HG03378 (cell line): Measurements from ENCODE around the gene C6orf89.
A peak's percentile ranks its signal among the peaks of the same experiment; 100 is the strongest.
"Not testable (repeated sequence)": the region's sequence is repeated elsewhere in the genome, so short reads cannot be mapped to it uniquely, and the experiment has no call there.

Experiments used
- ATAC-seq: cut with Tn5 transposase; IDR thresholded peaks from one replicate; pipeline ENCODE4 v1.9.1; 2021; ENCODE audit warnings: mild to moderate bottlenecking, moderate library complexity; ENCODE audit not compliant: unreplicated experiment

C6orf89 gene

GRCh38 chr6:36886950-36887618 is 1.3 kb downstream of the C6orf89 start:
- ATAC-seq, result no peak

GRCh38 chr6:36888115-36888643 is 2.4 kb downstream of the C6orf89 start:
- ATAC-seq, result no peak

GRCh38 chr6:36888654-36889481 is 3.1 kb downstream of the C6orf89 start:
- ATAC-seq, result no peak

DNA sequence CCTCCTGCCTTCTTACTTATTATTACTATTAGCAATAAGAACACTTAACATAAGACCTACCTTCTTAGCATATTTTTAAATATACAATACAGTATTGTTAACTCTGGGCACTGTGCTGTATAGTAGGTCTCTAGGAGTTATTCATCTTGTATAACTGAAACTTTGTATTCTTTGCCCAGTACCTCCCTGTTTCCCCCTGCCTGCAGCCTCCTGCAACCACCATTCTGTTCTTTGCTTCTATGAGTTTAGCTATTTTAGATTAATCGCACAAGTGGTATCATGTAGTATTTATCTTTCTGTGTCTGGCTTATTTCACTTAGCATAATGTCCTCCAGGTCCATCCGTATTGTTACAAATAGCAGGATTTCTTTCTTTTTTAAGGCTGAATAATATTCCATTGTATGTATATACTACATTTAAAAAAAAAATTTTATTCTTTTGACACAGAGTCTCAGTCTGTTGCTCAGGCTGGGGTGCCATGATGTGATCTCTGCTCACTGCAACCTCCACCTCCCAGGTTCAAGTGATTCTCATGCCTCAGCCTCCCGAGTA is 4.4 kb downstream of the C6orf89 start:
- ATAC-seq, result no peak

- not testable (repeated sequence) for ATAC-seq
Measured at GRCh38 chr6:36891153-36891552, 5.4 kb downstream of the C6orf89 start.

DNA sequence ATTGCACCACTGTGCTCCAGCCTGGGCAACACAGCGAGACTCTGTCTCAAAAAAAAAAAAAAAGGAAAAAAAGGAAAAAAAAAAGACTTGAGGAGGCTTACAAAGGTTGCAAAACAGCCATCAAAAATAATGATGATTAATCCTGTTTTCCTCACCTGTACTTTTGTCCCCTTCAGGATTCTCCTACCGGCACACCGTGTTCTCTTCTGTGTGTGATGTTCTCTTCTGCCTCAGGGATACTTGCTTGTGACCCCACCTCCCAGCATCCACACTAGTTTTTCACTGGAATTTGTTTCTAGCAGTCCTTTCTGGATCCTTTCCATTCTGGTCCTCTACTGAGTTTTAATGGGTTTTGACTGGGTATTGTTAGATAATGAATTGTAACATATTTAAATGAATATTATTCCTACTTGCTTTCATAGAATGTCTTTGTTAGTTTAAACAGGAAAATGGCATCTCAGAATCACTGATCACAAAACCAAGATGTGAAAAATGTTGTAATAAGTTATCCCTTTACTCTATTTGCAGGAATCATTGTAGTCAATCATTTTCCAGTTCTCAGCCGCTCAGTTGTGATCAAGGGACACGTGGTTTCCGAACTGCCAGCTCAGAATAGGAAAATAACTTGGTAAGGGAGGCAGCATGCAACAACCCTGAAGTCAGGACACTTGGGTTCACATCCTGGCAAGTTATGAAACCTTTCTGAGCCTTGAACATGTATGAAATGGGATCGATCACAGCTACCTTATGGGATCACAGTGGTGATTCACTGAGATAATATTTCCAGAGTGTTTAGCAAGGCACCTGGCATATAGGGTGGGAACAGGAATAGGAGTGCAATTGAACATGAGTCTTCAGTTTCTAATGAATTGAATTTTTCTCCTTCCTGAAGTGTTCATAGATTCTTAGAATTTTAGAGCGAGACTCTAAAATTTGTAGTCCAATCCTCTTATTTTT is 8.5 kb downstream of the C6orf89 start:
- ATAC-seq, result no peak

GRCh38 chr6:36897609-36898008 is 11.9 kb downstream of the C6orf89 start:
- no peak for ATAC-seq

DNA sequence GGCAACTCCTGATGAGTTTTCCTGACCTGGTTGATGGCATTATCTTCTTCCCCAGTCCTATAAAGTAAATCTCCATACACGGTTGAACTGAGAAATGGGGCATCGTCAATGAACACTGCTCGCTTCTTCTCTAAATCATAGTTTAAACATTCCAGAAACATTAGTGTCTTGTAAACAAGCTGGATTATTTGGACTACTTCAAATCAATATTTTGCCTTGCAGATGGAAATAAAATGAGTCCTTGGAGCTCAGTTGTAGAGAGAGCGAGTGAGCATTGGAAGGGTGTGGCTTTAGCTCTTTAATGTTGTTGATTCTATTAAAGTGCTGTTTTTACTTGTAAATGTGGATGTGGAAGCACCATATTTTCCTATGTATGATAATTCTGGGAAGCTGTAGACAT is 18.4 kb downstream of the C6orf89 start:
- ATAC-seq, result no peak

DNA sequence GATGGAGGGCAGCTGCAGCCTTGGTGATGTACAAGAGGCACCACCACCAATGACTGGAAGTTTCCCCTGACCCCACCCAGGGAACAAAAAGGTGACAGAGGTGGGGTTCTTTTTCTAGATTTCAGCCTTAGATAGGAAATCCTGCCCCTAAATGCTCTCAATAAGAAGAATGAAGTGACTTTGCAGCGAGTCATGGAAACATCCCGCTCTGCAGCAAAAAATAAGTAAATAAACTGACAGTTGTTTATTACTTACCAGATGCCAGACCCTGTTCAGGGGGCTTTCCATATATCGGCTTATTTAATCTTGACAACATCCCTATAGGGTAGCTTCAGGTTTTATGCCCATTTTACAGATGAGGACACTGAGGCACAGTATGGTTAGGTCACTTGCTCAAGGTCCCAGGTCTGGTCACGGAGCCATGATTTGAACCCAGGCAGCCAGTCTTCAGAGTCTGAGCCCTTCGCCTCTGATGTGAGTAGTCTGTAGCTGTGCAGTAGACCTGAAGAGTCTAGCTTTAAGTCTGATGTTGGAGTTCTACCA is 19.2 kb downstream of the C6orf89 start:
- no peak for ATAC-seq

- ATAC-seq, result no peak
Measured at GRCh38 chr6:36906539-36907325, 21.0 kb downstream of the C6orf89 start.

DNA sequence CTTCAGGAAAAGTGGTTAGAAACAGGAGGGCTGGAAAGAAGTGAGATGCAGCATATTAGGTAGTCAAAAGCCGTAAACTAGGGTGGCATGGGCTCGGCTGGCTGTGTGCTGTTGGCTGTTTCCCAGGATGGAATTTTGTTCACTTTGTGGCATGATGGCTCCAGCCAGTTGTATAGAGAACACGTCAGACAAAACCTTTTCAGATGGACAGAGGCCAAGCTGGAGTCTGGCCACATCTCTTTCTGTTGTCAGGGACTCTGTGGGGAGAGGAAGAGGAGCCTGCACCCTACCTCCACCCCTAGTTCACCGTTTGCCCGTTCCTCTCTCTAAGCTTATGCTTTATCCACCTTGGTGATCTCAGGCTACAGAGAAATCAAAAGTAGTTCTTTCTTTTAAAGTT is 22.0 kb downstream of the C6orf89 start:
- ATAC-seq, result no peak

GRCh38 chr6:36908747-36909146 is 23.0 kb downstream of the C6orf89 start:
- no peak for ATAC-seq

- peak; percentile 7 for ATAC-seq
Measured at GRCh38 chr6:36912030-36912454, 26.3 kb downstream of the C6orf89 start.

DNA sequence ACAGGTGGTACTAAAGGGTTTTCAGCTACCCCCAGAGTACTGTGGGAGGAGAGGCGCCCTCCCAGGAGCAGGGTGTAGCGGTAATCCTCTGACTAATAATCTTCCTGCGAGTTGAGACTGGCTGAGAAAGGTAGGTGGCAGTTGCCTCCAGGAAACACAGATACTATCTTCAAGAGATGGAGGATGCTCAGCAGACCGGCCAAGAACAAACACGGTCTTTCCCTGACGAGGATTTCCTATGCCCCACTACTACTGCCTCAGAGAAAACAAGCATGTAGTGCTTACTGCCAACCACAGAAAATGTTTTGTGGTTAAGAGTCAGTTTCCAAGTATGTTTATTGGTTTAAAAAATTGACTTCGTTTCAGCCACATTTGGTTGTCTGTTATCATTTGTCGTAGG is 26.8 kb downstream of the C6orf89 start:
- peak; percentile 93 for ATAC-seq

DNA sequence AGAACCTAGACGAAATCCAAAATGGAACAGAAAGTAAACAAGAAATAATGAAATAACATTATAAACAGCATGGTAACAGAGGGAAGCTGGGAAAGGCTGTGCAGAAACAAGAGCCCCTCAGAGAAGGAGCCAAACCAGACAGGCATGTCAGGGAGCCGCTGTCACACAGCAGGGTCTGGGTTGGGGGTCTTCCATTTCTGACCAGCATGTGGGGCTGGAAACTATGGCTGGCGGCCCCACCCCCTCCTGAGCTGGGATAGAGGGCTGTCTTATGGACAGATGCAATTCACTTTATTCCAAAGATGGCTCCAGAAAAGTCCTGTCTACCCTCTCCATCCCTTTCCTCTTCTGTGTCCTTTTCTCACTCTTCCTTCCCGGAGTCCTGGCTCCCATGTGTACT is 27.3 kb downstream of the C6orf89 start:
- no peak for ATAC-seq

DNA sequence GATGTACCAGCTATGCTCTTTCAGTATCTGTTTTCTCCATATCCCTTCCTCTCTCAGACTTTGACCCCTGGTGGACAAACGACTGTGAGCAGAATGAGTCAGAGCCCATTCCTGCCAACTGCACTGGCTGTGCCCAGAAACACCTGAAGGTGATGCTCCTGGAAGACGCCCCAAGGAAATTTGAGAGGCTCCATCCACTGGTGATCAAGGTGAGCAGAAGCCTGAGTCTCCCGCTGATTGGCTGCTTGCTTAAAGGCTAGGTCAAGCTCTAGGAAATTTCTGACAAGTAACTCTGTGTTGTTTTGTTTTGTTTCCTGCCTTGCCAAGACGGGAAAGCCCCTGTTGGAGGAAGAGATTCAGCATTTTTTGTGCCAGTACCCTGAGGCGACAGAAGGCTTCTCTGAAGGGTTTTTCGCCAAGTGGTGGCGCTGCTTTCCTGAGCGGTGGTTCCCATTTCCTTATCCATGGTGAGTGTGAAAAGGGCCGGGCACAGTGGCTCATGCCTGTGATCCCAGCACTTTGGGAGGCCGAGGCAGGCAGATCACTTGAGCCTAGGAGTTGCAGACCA is 28.6 kb downstream of the C6orf89 start:
- ATAC-seq, result no peak

DNA sequence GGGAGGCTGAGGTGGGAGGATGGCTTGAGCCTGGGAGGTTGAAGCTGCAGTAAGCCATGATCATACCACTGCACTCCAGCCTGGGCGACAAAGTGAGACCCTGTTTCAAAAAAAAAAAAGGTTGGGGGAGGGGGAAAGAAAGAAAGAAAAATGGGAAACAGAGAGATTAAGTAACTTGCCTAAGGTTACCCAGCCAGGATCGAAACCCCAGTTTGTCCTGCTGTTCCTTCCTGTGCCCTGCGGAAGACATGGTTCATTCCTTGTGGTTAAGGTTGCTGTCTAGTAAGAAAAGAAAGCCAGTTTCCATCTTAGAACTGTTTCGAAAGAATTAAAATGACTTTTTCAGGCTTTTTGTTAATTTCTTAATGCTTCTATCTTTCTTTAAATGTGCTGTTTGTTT is 29.8 kb downstream of the C6orf89 start:
- ATAC-seq, result no peak

- no peak for ATAC-seq
Measured at GRCh38 chr6:36916126-36916525, 30.4 kb downstream of the C6orf89 start.

DNA sequence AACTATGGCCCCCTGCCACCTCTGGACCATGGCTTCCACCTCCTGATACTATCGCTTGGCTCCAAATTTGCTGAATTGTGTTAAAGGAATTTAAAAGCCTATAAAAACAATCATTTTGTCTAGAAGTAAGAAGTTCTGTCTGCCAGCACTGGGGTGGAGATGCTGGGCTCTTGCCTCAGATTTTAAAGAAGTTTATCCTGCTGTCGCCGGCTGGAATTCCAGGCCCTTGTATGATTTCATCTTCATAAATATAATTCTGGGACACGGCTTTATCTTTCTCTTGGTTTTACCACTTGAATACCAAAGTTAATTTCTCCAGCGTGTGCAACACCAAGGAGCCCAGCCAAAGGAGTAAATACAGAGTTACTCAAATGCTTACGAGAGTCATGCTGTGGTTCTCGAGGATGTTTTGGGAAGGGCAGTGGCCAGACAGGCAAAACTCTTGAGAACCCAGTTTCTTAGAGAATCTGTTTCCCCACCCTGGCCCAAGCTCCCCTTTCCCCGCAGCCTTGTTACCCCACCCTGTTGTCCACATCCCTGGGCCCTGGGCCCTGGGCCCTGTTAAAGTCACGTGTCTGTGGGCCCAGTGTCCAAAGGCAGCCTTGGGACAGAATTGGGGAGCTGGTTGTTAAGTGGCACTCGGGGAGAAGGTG is 31.9 kb downstream of the C6orf89 start:
- ATAC-seq, result no peak
